Skeletal muscle cell (primary cell): ENCODE results near the gene TMTC1.

Experiments used
- DNase-seq: peaks from one replicate; pipeline ENCODE4 v3.0.0-alpha.2; 2010; ENCODE audit warnings: low read depth
- H3K4me3 ChIP-seq: 2 replicates; pipeline ENCODE4 v1.5.1; 2011; ENCODE audit warnings: low read depth, mild to moderate bottlenecking, control low read depth, low read length, moderate library complexity

TMTC1 gene

GRCh38 chr12:29595071-29595755 is 188.5 kb downstream of the TMTC1 start:
- H3K4me3 ChIP-seq, result no peak overlapping the region
- DNase-seq, result no peak

GRCh38 chr12:29593001-29593400 is 190.7 kb downstream of the TMTC1 start:
- DNase-seq, result no peak
- H3K4me3 ChIP-seq, result no peak overlapping the region

- DNase-seq, result no peak
- no peak overlapping the region for H3K4me3 ChIP-seq
These were observed 192.4 kb downstream of the TMTC1 start for GRCh38 chr12:29591140-29592020.

GRCh38 chr12:29589851-29590250 is 193.9 kb downstream of the TMTC1 start:
- no peak for DNase-seq
- no peak overlapping the region for H3K4me3 ChIP-seq

- no peak for DNase-seq
These were observed 194.4 kb downstream of the TMTC1 start for GRCh38 chr12:29589286-29589820.

GRCh38 chr12:29582677-29583272 is 201.0 kb downstream of the TMTC1 start:
- no peak for DNase-seq

More at GRCh38 chr12:29589286-29589820, 194.4 kb downstream of the TMTC1 start:
- no peak overlapping the region for H3K4me3 ChIP-seq

GRCh38 chr12:29582146-29582545 is 201.6 kb downstream of the TMTC1 start:
- H3K4me3 ChIP-seq, result no peak overlapping the region
- no peak for DNase-seq

More at GRCh38 chr12:29582677-29583272, 201.0 kb downstream of the TMTC1 start:
- no peak overlapping the region for H3K4me3 ChIP-seq

GRCh38 chr12:29581631-29582030 is 202.1 kb downstream of the TMTC1 start:
- H3K4me3 ChIP-seq, result no peak overlapping the region
- peak; percentile 71 for DNase-seq

- DNase-seq, result no peak
- H3K4me3 ChIP-seq, result no peak overlapping the region
These were observed 202.8 kb downstream of the TMTC1 start for GRCh38 chr12:29580971-29581370.

GRCh38 chr12:29578731-29579130 is 205.0 kb downstream of the TMTC1 start:
- H3K4me3 ChIP-seq, result no peak overlapping the region
- no peak for DNase-seq

GRCh38 chr12:29578070-29578469 is 205.7 kb downstream of the TMTC1 start:
- DNase-seq, result peak; percentile 67
- H3K4me3 ChIP-seq, result no peak overlapping the region

- DNase-seq, result no peak
- no peak overlapping the region for H3K4me3 ChIP-seq
These were observed 209.2 kb downstream of the TMTC1 start for GRCh38 chr12:29574500-29574899.

GRCh38 chr12:29572938-29573337 is 210.8 kb downstream of the TMTC1 start:
- no peak overlapping the region for H3K4me3 ChIP-seq
- no peak for DNase-seq

- H3K4me3 ChIP-seq, result no peak overlapping the region
- no peak for DNase-seq
These were observed 211.3 kb downstream of the TMTC1 start for GRCh38 chr12:29572464-29572863.

- no peak for DNase-seq
- no peak overlapping the region for H3K4me3 ChIP-seq
These were observed 214.5 kb downstream of the TMTC1 start for GRCh38 chr12:29569132-29569757.

GRCh38 chr12:29566441-29566840 is 217.3 kb downstream of the TMTC1 start:
- no peak overlapping the region for H3K4me3 ChIP-seq
- DNase-seq, result no peak

GRCh38 chr12:29565727-29566126 is 218.0 kb downstream of the TMTC1 start:
- no peak for DNase-seq
- no peak overlapping the region for H3K4me3 ChIP-seq

- H3K4me3 ChIP-seq, result no peak overlapping the region
- DNase-seq, result no peak
These were observed 218.8 kb downstream of the TMTC1 start for GRCh38 chr12:29564925-29565324.

- H3K4me3 ChIP-seq, result no peak overlapping the region
These were observed 220.1 kb downstream of the TMTC1 start for GRCh38 chr12:29563636-29564035.

GRCh38 chr12:29563071-29563470 is 220.7 kb downstream of the TMTC1 start:
- H3K4me3 ChIP-seq, result no peak overlapping the region
- no peak for DNase-seq

More at GRCh38 chr12:29563636-29564035, 220.1 kb downstream of the TMTC1 start:
- no peak for DNase-seq
